HG03521 (cell line): ENCODE results near the gene AHDC1.
"Not testable (repeated sequence)": the region's sequence is repeated elsewhere in the genome, so short reads cannot be mapped to it uniquely, and the experiment has no call there.

Experiments used
- ATAC-seq: cut with Tn5 transposase; IDR thresholded peaks from one replicate; pipeline ENCODE4 v1.9.1; 2021; ENCODE audit warnings: mild to moderate bottlenecking, moderate library complexity; ENCODE audit not compliant: unreplicated experiment

The AHDC1 gene

DNA sequence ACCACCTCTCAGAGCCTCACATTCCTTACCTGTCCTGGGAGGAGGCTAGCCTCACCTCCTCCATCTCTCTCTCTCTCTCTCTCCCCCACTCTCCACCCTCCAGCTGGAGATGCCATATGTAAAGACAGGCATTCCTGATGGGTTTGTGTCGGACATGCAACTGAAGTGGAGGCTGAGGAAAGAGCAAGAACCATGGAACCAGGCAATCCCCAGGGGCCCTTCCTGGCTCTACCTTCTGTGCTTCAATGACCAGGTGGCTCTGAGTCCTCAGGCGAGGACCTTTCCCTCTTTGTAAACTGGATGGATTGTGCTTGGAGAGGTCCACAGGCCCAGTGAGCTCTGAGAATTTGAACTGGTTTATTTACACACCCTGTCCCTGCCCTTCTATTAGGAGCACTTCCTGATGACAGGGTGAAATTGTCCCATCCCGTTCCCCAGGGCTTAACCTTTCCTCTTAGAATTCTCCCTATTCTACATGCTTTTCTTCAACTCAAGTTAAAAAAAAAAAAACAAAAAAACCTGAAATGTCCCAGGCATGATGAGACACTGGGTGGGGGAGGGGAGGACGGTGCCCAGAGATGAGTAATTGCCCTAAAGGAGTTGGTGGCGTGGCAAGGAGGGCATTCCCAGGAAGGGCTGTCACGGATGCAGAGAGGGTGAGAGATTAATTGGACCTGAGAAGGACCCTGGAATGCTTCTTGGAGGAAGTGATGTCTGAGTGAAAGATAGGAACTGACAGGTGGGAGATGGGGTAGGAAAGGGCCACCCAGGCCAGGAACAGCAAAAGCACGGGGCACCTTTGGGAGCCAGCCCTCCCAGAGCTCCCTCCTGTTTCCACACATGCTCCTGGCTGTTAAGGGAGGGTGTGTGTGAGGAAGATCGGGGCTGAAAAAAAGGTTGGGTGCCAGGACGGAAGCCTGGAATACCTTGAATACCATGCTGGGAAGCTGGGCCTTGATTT is 63.8 kb downstream of the AHDC1 start:
- ATAC-seq, result no peak

GRCh38 chr1:27538793-27539192 is 65.2 kb downstream of the AHDC1 start:
- ATAC-seq, result no peak

DNA sequence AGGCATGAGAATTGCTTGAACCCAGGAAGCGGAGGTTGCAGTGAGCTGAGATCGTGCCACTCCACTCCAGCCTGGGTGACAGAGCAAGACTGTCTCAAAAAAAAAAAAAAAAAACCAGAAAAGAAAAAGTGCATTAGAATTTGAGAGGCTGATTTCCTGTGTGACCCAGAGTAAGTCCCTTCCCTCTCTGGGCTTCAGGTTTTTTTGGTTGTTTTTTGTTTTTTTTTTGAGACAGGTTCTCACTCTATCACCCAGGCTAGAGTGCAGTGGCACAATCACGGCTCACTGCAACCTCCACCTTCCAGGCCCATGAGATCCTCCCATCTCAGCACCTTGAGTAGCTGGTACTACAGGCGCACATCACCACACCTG is 65.7 kb downstream of the AHDC1 start:
- not testable (repeated sequence) for ATAC-seq

- ATAC-seq, result no peak
Measured at GRCh38 chr1:27536767-27537166, 67.2 kb downstream of the AHDC1 start.

DNA sequence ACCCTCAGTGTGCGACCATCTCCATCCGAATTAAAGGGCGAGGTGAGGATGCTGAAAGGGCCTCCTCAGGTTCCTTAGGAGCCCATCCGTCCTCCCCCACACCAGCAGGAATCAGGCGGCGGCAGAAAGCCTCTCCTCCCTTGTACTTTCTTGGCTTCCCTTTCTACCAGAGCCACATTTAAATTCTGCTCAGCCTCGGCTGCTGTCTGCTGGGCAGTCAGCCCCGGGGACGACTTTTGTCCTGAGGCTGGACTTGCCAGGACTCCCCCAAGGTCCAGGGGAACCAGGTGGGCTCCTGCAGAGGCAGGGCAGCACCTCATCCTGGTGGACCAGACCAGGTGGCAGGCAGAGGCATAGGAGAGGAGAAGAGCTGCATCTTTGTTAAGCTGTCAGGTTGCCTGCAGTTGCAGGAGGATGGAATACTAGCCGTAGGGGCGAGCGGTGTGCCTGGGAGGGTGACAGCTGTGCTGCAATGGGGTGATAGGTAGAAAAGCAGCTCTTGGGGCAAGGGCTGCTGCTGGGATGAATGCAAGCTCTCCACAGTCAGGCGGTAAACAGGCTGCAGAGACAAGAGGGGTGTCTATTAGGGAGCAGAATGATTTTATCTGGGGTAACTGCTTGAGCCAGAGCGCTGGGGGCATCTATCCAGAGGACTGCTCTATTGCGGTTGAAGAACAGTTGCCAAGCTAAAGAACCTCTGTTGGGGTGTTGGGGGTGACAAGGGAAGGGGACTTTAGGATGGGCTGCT is 67.8 kb downstream of the AHDC1 start:
- ATAC-seq, result no peak

DNA sequence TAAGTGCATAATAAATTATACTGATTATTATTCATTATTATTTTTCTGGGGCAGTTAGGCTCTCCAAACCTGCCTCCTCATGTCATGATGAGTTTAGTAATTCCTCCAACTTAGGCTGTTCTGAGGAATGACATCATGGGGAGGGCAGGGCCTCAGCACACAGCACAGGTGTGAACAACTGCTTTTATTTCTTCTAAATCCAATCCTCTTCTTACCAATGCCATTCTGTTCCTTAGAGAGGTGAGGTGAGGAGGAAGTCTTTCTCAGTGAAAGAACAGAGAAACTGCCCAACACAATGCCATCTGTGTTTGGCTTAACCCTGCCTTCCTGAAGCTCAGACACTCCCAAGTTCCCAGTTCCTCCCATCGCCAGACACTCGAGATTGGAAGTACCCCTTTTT is 68.6 kb downstream of the AHDC1 start:
- ATAC-seq, result no peak

GRCh38 chr1:27531959-27532685 is 71.8 kb downstream of the AHDC1 start:
- ATAC-seq, result no peak

- no peak for ATAC-seq
Measured at GRCh38 chr1:27530192-27530591, 73.8 kb downstream of the AHDC1 start.

DNA sequence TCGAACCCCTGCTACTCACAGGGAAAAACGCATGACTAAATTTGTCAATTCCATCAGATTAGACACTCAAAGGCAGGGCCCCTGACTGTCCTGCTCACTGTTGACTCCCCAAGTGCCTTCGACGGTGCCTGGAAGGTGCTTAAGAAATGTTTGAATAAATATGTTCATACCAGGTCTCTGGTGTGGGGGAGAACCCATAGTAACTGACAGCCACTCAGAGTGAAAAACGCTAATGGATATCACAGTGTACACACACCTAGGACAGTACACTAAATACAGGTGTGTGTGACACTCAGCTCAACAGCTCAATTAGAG is 74.3 kb downstream of the AHDC1 start:
- no peak for ATAC-seq

GRCh38 chr1:27528818-27529703 is 74.9 kb downstream of the AHDC1 start:
- ATAC-seq, result no peak

DNA sequence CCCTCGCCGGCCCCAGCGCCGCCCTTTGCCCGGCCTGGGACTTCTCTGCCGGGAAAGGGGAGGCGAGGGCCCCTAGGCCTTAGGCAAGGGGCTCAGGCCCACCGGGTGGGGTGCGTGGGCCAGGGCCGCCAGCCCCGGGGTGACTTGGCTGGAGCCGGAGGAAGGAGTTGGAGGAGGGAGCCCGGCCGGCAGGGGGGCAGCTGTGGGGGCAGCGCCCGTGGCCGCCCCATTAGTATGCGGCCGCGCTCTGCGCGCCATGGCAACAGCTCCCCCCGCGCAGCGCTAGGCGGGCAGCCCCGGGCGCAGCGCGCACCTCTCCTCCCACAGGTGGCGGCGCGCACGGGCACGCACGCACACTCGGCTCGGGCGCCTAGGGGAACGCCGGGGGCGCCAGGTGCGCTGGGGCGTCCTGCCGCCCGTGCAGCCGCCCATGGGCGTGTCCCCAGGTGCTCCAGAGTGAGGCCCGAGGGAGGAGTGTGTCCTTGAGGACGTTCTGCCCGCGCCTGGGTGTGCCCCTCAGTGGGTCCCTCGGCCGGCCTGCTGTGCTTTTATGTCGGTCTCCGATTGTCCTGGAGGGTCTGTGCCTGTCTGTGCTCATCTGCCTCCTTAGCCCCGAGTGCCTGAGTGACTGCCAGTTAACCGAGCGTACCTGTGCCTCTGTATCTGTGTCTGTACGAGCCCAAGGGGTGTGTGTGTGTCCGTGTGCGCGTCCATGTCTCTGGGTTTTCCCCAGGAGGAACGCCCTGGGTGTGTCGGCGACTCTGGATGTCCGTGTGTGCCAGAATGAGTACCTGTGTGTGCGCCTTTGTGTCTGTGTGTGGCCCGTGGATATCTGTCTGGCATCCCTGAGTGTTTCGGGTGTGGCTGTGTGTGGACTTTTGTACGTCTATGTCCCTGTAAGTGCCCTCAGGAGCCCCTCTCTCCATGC is 75.8 kb downstream of the AHDC1 start:
- ATAC-seq, result no peak

DNA sequence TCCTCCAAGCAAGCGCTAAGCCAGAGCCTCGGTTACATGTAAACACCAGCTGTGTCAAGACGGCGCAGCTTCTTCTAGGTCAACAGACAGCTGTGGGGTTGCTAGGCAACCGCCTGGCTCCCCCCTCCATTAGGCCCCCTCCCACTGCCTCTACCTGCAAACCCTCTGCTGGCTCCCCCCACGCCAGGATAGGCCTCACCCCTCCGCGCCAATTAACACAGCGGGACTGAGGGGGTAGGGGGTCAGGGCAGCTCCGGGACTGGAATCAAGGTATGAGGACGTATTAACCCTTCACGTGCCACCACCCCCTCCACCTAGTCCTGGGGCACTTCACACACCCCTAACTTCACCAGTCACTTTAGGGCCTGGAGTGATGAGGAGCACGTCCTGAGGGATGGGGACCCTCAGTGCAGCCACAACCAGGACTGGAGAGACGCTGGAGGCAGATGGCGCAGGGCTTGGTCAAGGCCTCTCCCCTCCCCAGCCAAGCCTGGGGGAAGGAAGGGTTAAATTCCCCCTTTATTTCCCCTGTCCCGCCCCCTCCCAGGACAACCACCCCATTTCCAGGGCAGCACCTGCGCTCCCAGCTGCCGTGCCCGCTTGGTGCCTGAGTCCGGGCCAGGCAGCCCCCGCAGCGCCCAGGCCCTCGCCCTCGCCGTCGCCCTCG is 76.6 kb downstream of the AHDC1 start:
- no peak for ATAC-seq

DNA sequence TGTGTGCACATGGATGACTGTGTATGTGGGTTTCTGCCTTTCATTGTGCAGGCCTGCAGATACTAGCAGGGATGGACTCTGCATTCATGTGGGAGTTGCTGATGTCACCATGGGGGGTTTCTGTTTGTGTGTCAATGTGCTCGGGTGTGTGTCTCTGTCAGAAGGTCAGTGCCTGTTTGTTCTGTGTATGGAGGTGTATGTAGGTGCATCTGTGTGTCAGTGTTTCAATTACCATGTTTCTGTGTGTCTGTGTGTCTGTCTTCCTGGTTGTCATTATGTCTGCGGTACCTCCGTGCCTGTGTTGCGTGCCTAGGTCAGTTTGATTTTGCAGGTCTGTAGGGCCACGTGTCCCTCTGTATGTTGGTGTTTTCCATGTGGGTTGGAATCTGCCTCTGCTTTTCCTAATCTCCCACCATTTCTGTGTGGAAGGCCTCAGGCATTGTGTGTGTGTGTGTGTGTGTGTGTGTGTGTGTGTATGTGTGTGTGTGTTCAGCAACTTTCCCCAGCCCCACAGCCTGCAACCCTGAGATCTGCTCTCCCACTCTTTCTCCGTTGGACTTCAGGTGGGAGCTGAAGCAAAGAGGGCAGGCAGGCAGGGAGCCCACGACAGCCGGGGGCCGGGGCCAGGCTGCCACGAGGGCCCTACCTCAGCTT is 77.2 kb downstream of the AHDC1 start:
- ATAC-seq, result no peak

- ATAC-seq, result no peak
Measured at GRCh38 chr1:27525296-27526272, 78.4 kb downstream of the AHDC1 start.

- ATAC-seq, result no peak
Measured at GRCh38 chr1:27523337-27524020, 80.5 kb downstream of the AHDC1 start.

- no peak for ATAC-seq
Measured at GRCh38 chr1:27522432-27523336, 81.3 kb downstream of the AHDC1 start.
